ENCODE measurements around the gene EDEM3.

The EDEM3 gene

GRCh38 chr1:184677344-184677743, 77.3 kb downstream of the EDEM3 start:
- DNase-seq = no peak
- H3K4me3 ChIP-seq (ENCODE audit: low read depth, low read length) = no peak overlapping the region
- no peak for TF ChIP-seq CTCF (IDR thresholded peaks at IDR 0.05; ENCODE audit: low read depth, low read length)

GRCh38 chr1:184673305-184673704, 81.4 kb downstream of the EDEM3 start:
- Histone ChIP-seq H3K27ac (no peak overlapping the region), H3K4me3 (ENCODE audit: low read depth, low read length) (no peak overlapping the region), H3K36me3 (no peaks in the 10 kb centered on the region), H3K9me3 (ENCODE audit: severe bottlenecking) (no peaks in the 10 kb centered on the region), H3K27me3 (ENCODE audit: insufficient read depth, low read depth, severe bottlenecking) (no peaks in the 10 kb centered on the region)
- TF ChIP-seq CTCF (IDR thresholded peaks at IDR 0.05; ENCODE audit: low read depth, low read length) = no peak
- no peak for DNase-seq

More at GRCh38 chr1:184677344-184677743, 77.3 kb downstream of the EDEM3 start:
- Histone ChIP-seq H3K27me3 (ENCODE audit: insufficient read depth, low read depth, severe bottlenecking) (no peaks in the 10 kb centered on the region), H3K36me3 (no peaks in the 10 kb centered on the region), H3K27ac (no peak overlapping the region), H3K9me3 (ENCODE audit: severe bottlenecking) (no peaks in the 10 kb centered on the region)

- Histone ChIP-seq H3K27me3 (ENCODE audit: insufficient read depth, low read depth, severe bottlenecking) (no peaks in the 10 kb centered on the region), H3K4me3 (ENCODE audit: low read depth, low read length) (no peak overlapping the region), H3K9me3 (ENCODE audit: severe bottlenecking) (no peaks in the 10 kb centered on the region), H3K27ac (no peak overlapping the region), H3K36me3 (no peaks in the 10 kb centered on the region)
- DNase-seq = no peak
- no peak for TF ChIP-seq CTCF (IDR thresholded peaks at IDR 0.05; ENCODE audit: low read depth, low read length)
Measured at GRCh38 chr1:184672013-184672726, 82.5 kb downstream of the EDEM3 start.

DNA sequence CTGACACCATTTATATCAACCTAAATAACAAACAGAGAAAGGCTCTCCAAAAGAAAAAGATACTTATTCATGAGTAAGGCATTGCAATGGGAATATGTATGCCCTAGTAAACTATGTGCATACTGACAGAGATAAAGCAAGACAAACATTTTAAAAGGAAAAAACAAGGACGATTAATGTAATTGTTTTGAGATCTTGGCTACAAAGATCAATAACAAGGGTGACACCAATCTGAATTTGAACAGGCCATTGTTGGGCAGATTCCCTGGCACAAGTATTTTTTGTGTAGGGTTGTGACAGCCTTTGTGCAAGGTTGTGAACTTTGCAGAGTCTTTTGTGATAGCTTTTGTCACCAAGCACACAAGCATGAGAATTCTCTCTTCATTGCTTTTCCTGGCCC, 85.3 kb downstream of the EDEM3 start:
- H3K36me3 ChIP-seq = no peaks in the 10 kb centered on the region
- H3K27ac ChIP-seq = no peak overlapping the region
- H3K4me3 ChIP-seq (ENCODE audit: low read depth, low read length) = no peak overlapping the region
- H3K27me3 ChIP-seq (ENCODE audit: insufficient read depth, low read depth, severe bottlenecking) = no peaks in the 10 kb centered on the region
- H3K9me3 ChIP-seq (ENCODE audit: severe bottlenecking) = no peaks in the 10 kb centered on the region
- no peak for TF ChIP-seq CTCF (IDR thresholded peaks at IDR 0.05; ENCODE audit: low read depth, low read length)
- no peak for DNase-seq

GRCh38 chr1:184665360-184665759, 89.3 kb downstream of the EDEM3 start:
- H3K4me3 ChIP-seq (ENCODE audit: low read depth, low read length) = no peak overlapping the region
- no peak for TF ChIP-seq CTCF (IDR thresholded peaks at IDR 0.05; ENCODE audit: low read depth, low read length)
- no peak for DNase-seq
- H3K27me3 ChIP-seq (ENCODE audit: insufficient read depth, low read depth, severe bottlenecking) = no peaks in the 10 kb centered on the region
- H3K36me3 ChIP-seq = no peaks in the 10 kb centered on the region
- no peak overlapping the region for H3K27ac ChIP-seq
- H3K9me3 ChIP-seq (ENCODE audit: severe bottlenecking) = no peaks in the 10 kb centered on the region

DNA sequence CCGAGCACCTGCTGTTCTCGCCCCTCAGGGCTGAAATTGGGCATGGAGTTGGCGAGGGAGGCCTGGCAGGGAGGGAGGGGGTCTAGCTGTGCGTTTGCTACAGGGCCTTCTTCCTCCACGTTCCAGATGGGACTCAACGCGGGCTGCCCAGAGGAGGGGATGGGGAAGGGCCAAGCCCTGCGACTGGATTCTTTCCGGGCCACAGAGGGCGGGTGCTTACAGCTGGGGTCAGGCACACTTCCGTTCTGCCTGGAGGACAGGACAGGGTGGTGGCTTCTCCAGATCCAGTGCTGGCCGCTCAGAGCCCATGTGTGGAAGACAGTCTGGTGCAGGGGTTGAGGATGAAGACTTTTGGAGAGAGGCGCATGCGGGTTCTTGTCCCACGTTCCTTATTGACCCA, 90.0 kb downstream of the EDEM3 start:
- H3K27me3 ChIP-seq (ENCODE audit: insufficient read depth, low read depth, severe bottlenecking) = no peaks in the 10 kb centered on the region
- H3K9me3 ChIP-seq (ENCODE audit: severe bottlenecking) = no peaks in the 10 kb centered on the region
- DNase-seq = no peak
- peak overlapping the region; percentile 50 for H3K4me3 ChIP-seq (ENCODE audit: low read depth, low read length)
- H3K27ac ChIP-seq = no peak overlapping the region
- TF ChIP-seq CTCF (IDR thresholded peaks at IDR 0.05; ENCODE audit: low read depth, low read length) = no peak
- H3K36me3 ChIP-seq = no peaks in the 10 kb centered on the region
